GM12892 (cell line): ENCODE results near the gene EGFL7.

Experiments used
- POLR2A ChIP-seq: IDR thresholded peaks from 2 replicates; pipeline ENCODE4 v1.6.1; 2011; ENCODE audit warnings: low read depth, low read length, control low read depth
- POLR2AphosphoS5 ChIP-seq: IDR thresholded peaks from 2 replicates; pipeline ENCODE4 v1.6.1; 2011; ENCODE audit warnings: low read depth, low read length, control low read depth

- TF ChIP-seq POLR2A, result no peak
- TF ChIP-seq POLR2AphosphoS5, result no peak
These were observed 21.6 kb downstream of the EGFL7 start for GRCh38 chr9:136684339-136684738.
